Lower leg skin (tissue), 3 donors: ENCODE measurements around the gene HS2ST1.

Source experiments
- POLR2A ChIP-seq, 2 donors: fragments of 450-650 bp; IDR thresholded peaks; one replicate each; pipeline ENCODE4 v1.6.1; 2016 to 2017; ENCODE audit warnings: antibody characterized with exemption in 2 of 2, mild to moderate bottlenecking in 1 of 2, moderate library complexity in 1 of 2
- TF ChIP-seq, protein P1 (sequence below), 3 donors: fragments of 450-650 bp; IDR thresholded peaks; one replicate each; pipeline ENCODE4 v1.5.1; 2016; ENCODE audit warnings: antibody characterized with exemption in 3 of 3, mild to moderate bottlenecking in 3 of 3, moderate library complexity in 2 of 3

GRCh38 chr1:86971778-86972177 is 57.3 kb downstream of the HS2ST1 start:
- TF ChIP-seq, protein P1, sequence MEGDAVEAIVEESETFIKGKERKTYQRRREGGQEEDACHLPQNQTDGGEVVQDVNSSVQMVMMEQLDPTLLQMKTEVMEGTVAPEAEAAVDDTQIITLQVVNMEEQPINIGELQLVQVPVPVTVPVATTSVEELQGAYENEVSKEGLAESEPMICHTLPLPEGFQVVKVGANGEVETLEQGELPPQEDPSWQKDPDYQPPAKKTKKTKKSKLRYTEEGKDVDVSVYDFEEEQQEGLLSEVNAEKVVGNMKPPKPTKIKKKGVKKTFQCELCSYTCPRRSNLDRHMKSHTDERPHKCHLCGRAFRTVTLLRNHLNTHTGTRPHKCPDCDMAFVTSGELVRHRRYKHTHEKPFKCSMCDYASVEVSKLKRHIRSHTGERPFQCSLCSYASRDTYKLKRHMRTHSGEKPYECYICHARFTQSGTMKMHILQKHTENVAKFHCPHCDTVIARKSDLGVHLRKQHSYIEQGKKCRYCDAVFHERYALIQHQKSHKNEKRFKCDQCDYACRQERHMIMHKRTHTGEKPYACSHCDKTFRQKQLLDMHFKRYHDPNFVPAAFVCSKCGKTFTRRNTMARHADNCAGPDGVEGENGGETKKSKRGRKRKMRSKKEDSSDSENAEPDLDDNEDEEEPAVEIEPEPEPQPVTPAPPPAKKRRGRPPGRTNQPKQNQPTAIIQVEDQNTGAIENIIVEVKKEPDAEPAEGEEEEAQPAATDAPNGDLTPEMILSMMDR (IDR thresholded peaks at IDR 0.05): no peak
- no peak for TF ChIP-seq POLR2A (IDR thresholded peaks at IDR 0.05)
